IPS DF 6.9 (cell line): Measurements from ENCODE around the gene P4HB.

Source experiments
- DNase-seq: peaks from one replicate; pipeline ENCODE4 v3.0.0-alpha.2; 2013; ENCODE audit warnings: low read depth, low spot score
- H3K27ac ChIP-seq: one replicate; pipeline ENCODE4 v1.5.1; 2013; ENCODE audit warnings: low read length, control low read depth
- H3K27me3 ChIP-seq: 2 replicates; pipeline ENCODE4 v1.6.1; 2013; ENCODE audit warnings: mild to moderate bottlenecking, low read length; ENCODE audit not compliant: control insufficient read depth, insufficient read depth
- H3K36me3 ChIP-seq: 2 replicates; pipeline ENCODE4 v1.6.1; 2013; ENCODE audit warnings: low read length; ENCODE audit not compliant: control insufficient read depth, insufficient read depth
- H3K4me1 ChIP-seq: 2 replicates; pipeline ENCODE4 v1.6.1; 2013; ENCODE audit warnings: low read length; ENCODE audit not compliant: control insufficient read depth, insufficient read depth
- H3K4me3 ChIP-seq: 2 replicates; pipeline ENCODE4 v1.5.1; 2013; ENCODE audit warnings: mild to moderate bottlenecking, low read length
- H3K9me3 ChIP-seq: 2 replicates; pipeline ENCODE4 v1.6.1; 2013; ENCODE audit warnings: low read length, inconsistent platforms; ENCODE audit not compliant: control insufficient read depth, insufficient read depth
- WGBS: extraction: QIAGEN DNeasy Blood & Tissue Kit; methylation state at CpG from one replicate; pipeline ENCODE4 v1.1.7; 2013; ENCODE audit warnings: mixed read lengths, missing lambda C conversion rate; ENCODE audit not compliant: insufficient read length, insufficient coverage; 5-methylcytosine and 5-hydroxymethylcytosine counted together

The P4HB gene

GRCh38 chr17:81878294-81878693 is 18.0 kb upstream of the P4HB start:
- no peak for DNase-seq
- no peak overlapping the region for H3K27ac ChIP-seq
- no peaks in the 10 kb centered on the region for H3K9me3 ChIP-seq
- H3K27me3 ChIP-seq, result no peaks in the 10 kb centered on the region
- H3K4me3 ChIP-seq, result no peak overlapping the region
- H3K4me1 ChIP-seq, result no peaks in the 10 kb centered on the region
- no CpG with 5 or more reads among the region's 3 CpGs for WGBS
- H3K36me3 ChIP-seq, result 0 out of 2 replicates have a peak, but pooled peaks cover 2% of the 10 kb centered on the region

GRCh38 chr17:81877569-81877968 is 17.2 kb upstream of the P4HB start:
- H3K36me3 ChIP-seq, result 0 out of 2 replicates have a peak, but pooled peaks cover 2% of the 10 kb centered on the region
- DNase-seq, result no peak
- H3K27ac ChIP-seq, result no peak overlapping the region
- H3K9me3 ChIP-seq, result no peaks in the 10 kb centered on the region
- no peaks in the 10 kb centered on the region for H3K4me1 ChIP-seq
- WGBS, result no CpG with 5 or more reads among the region's 5 CpGs
- H3K4me3 ChIP-seq, result no peak overlapping the region
- no peaks in the 10 kb centered on the region for H3K27me3 ChIP-seq

DNA sequence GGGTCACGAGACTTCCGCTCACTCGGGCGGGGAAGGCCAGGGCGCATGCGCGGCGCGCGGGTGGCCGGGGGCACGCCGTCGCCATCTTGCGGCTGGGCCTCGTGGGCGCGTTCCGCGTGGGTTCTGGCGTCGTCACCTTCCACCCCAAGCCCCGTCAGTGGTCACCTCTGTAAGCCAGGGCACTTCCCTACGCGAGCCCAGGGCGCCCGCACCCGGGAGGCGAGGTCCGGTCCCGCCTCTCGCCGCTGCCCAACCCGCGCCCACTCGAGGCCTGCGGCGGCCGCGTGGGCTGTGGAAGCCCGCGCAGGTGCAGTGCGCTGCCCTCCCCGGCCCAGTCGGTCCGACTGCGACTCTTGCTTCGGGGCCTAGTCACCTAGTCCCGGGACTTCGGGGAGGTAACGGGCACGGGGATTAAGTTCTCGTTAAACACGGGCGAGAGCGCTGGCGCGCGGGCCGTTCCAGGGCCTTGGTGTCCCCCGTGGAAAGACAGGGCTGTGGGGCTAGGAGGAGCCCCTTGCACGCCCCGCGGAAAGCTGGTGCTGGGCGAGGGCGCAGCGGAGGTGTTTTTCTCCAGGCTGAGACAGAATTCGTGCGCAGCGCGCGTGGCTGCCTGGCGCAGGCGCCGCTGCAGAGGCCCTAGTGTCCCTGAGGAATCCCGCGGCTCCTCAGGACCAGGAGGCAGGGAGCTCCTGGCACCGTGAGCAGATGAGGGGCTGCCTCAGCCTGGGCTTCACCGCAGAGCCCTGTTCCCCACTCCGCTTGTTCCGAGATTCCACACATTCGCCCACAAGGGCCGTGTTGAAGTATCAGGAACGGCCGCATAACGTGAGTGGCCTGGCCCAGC is 11.3 kb upstream of the P4HB start:
- DNase-seq, result no peak
- no CpG with 5 or more reads among the region's 86 CpGs for WGBS
- no peak overlapping the region for H3K27ac ChIP-seq
- no peaks in the 10 kb centered on the region for H3K27me3 ChIP-seq
- H3K36me3 ChIP-seq, result peaks cover 4% of the 10 kb centered on the region; the same call in 1 of the 2 replicates
- H3K4me1 ChIP-seq, result peaks cover 3% of the 10 kb centered on the region
- H3K9me3 ChIP-seq, result no peaks in the 10 kb centered on the region
- H3K4me3 ChIP-seq, result peak overlapping the region; percentile 88

DNA sequence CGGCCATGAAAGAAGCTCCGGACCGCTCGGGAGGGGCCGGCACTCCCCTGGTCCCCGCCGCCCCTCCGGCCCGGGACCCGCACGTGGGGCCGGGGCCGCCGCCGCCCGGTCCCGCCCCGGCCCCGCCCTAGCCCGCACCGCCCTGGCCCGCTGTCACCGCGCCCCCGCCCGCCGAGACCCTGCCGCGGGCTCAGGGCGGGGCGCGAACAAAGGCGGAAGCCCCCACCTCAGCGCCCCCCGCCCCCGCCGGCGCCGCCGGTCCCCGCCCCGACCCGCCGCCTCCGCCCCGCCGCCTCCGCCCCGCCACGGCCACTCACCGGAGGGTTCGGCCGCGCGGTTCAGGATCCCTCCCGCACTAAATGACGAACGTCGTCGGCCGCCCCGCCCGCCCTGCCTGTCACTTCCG is 10.6 kb upstream of the P4HB start, which contains the start of gene ARHGDIA:
Gene ARHGDIA, minus strand, starts transcription at position 357 of the 406 bp plus-strand sequence. CDS start 1,407 bp downstream, outside the sequence.
- no CpG with 5 or more reads among the region's 64 CpGs for WGBS
- H3K9me3 ChIP-seq, result no peaks in the 10 kb centered on the region
- H3K27me3 ChIP-seq, result no peaks in the 10 kb centered on the region
- H3K4me1 ChIP-seq, result peaks cover 3% of the 10 kb centered on the region
- no peak within 1 kb of the TSS for H3K27ac ChIP-seq
- peaks cover 4% of the 10 kb centered on the region; the same call in 1 of the 2 replicates for H3K36me3 ChIP-seq
- H3K4me3 ChIP-seq, result peak within 1 kb of the TSS; percentile 88
- no peak for DNase-seq

GRCh38 chr17:81870131-81870980 is 10.0 kb upstream of the P4HB start:
- DNase-seq, result no peak
- Histone ChIP-seq H3K4me1 (peaks cover 3% of the 10 kb centered on the region), H3K36me3 (peaks cover 7% of the 10 kb centered on the region; the same call in 1 of the 2 replicates), H3K9me3 (no peaks in the 10 kb centered on the region), H3K27ac (no peak overlapping the region), H3K27me3 (no peaks in the 10 kb centered on the region), H3K4me3 (peak overlapping the region; percentile 88)
- no CpG with 5 or more reads among the region's 65 CpGs for WGBS

DNA sequence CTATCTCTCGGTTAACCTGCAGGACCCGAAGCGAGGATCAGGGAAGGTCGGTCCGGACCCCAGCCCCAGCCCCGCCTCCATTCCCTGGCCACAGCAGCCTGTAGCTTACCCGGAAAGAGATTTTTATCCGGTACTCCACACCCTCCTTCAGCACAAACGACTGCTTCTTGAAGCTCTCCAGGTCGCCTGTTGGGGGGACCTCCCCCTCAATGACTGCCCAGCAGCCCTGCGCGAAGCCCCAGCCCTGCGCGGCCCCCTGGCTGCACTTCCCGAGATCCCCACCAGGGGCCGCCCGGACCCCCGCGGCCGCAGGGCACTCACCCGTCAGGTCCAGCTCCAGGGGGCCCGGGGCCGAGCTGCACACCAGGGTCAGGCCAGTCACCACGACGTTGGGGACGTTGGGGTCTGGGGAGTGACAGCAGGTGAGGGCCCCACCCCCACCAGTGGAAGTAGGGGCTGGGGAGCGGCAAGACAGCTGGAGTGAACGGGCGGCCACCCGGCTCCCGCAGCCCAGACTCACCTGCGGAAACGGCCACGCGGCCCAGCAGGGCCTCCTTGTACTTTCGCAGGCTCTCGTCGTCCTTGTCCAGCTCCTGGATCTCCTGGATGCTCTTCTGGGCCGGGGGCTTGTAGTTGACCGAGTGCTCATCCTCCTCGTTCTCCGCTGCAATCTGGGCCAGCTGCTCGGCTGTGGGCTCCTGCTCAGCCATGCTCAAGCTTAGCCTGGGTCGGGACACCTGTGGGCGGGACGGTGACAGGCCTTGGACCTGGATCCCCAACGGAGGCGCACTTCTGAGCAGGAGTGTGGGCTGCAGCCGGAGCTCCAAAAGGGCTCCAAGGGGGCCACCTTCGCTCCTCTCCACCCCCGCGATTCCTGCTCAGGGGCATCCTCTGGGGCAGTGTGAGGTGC is 9.1 kb upstream of the P4HB start:
- Histone ChIP-seq H3K4me3 (peak overlapping the region; percentile 88; the same call in 1 of the 2 replicates), H3K27me3 (no peaks in the 10 kb centered on the region), H3K27ac (no peak overlapping the region), H3K9me3 (no peaks in the 10 kb centered on the region), H3K36me3 (peaks cover 7% of the 10 kb centered on the region; the same call in 1 of the 2 replicates), H3K4me1 (peaks cover 3% of the 10 kb centered on the region)
- DNase-seq, result no peak
- no CpG with 5 or more reads among the region's 52 CpGs for WGBS

GRCh38 chr17:81868674-81869220 is 8.4 kb upstream of the P4HB start:
- DNase-seq, result no peak
- H3K27ac ChIP-seq, result no peak overlapping the region

DNA sequence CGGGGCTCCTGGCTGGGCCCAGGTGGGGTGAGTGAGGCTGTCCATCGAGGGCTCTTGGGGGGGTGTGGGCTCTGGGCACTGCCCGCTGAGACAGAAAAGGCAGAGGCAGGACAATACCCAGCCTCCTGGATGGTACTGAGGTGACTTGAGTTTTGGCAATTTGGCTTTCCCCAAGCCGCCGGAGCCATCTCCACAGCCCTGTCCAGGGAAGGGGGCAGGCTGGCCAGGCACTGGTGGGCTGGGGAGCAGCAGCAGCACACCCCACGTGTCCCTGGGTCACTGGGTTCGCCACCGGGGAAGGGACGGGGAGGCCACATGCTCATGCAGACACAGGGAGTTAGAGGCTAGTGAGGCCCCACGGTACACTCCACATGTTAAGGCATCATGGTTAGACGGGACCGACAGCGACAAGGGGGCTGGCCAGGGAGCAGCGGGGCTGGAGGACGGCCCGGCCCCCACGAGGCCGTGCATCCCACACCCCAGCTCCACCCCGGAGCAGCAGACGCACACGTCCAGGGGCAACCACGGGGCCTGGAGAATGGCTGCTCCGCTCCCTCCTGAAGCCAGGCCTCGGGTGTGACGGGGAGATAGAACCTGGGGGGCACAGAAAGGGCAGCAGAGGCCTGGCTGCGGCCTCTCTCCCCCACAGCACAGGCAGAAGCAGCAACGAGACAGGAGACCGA is 7.8 kb upstream of the P4HB start:
- WGBS, result no CpG with 5 or more reads among the region's 28 CpGs
- Histone ChIP-seq H3K27ac (no peak overlapping the region), H3K27me3 (no peaks in the 10 kb centered on the region), H3K36me3 (peaks cover 7% of the 10 kb centered on the region; the same call in 1 of the 2 replicates), H3K4me1 (peaks cover 3% of the 10 kb centered on the region), H3K4me3 (no peak overlapping the region), H3K9me3 (no peaks in the 10 kb centered on the region)
- DNase-seq, result no peak

More at GRCh38 chr17:81868674-81869220, 8.4 kb upstream of the P4HB start:
- Histone ChIP-seq H3K36me3 (peaks cover 7% of the 10 kb centered on the region; the same call in 1 of the 2 replicates), H3K4me1 (peaks cover 3% of the 10 kb centered on the region), H3K4me3 (no peak overlapping the region), H3K9me3 (no peaks in the 10 kb centered on the region), H3K27me3 (no peaks in the 10 kb centered on the region)
- WGBS, result no CpG with 5 or more reads among the region's 30 CpGs
